Left lung (tissue), 10 donors: Measurements from ENCODE around the gene RNU6-8. TPM values are rescaled to one million over a fixed set of nuclear protein-coding genes. Genes with fewer than 3 reads are reported as not detected.

Experiments used
- ATAC-seq: fragments of 200-7000 bp; cut with Tn5 transposase; one replicate; pipeline ENCODE4 v1.9.1; 2020; ENCODE audit warnings: moderate library complexity
- DNase-seq, 4 donors: peaks; one replicate each; pipeline ENCODE4 v3.0.0-alpha.2; 2013 to 2020
- H3K27ac ChIP-seq, 2 donors: fragments of 200-600 bp; sonication (generic) in 1 of 2; one replicate each; pipeline versions ENCODE4 v1.5.0 to v1.8.0; 2020 to 2021
- H3K27me3 ChIP-seq, 2 donors: fragments of 200-600 bp; sonication (generic) in 1 of 2; one replicate each; pipeline versions ENCODE4 v1.5.0 to v1.8.0; 2020 to 2021
- H3K36me3 ChIP-seq, 2 donors: fragments of 200-600 bp; sonication (generic) in 1 of 2; one replicate each; pipeline versions ENCODE4 v1.5.0 to v1.8.0; 2020 to 2021
- H3K4me1 ChIP-seq, 2 donors: fragments of 200-600 bp; one replicate each; pipeline ENCODE4 v1.8.0; 2021
- H3K4me3 ChIP-seq, 2 donors: fragments of 200-600 bp; sonication (generic) in 1 of 2; one replicate each; pipeline versions ENCODE4 v1.5.0 to v1.8.0; 2020 to 2021; ENCODE audit warnings: mild to moderate bottlenecking in 1 of 2
- H3K9me3 ChIP-seq, 2 donors: fragments of 200-600 bp; sonication (generic) in 1 of 2; one replicate each; pipeline versions ENCODE4 v1.5.0 to v1.8.0; 2020 to 2021
- intact Hi-C, 2 donors: fragments of 100-400 bp; cut with DNase I; formaldehyde crosslinking; loops; one replicate each; pipeline versions ENCODE4 v1.11.2 to v1.14.2; 2022
- polyA plus RNA-seq, 6 donors: library from polyadenylated mRNA; unstranded; fragments of 120-200 nt; gene quantifications; one replicate each; pipeline ENCODE4 v1.2.1, GENCODE V29; 2013; ENCODE audit not compliant: insufficient read length in 6 of 6
- total RNA-seq, 2 donors: library from RNA; stranded (reverse); fragmentation: NEBNext Ultra II Directional; extraction: Animal tissue kit (Norgen Biotek cat#: 25700); gene quantifications; one replicate each; pipeline ENCODE4 v1.2.1, GENCODE V29; 2021
- TF ChIP-seq, protein P1 (sequence below), 2 donors: fragments of 200-600 bp; sonication (generic) in 1 of 2; IDR thresholded peaks; one replicate each; pipeline versions ENCODE4 v1.5.0 to v1.8.0; 2021; ENCODE audit warnings: antibody characterized with exemption in 2 of 2
- donor health status: DM: no; HTN: yes; CAD: no.
- donor health status: DM: no; HTN: no; CAD: no.

Gene RNU6-8
- total and polyA plus RNA-seq, 8 donors = not detected

DNA sequence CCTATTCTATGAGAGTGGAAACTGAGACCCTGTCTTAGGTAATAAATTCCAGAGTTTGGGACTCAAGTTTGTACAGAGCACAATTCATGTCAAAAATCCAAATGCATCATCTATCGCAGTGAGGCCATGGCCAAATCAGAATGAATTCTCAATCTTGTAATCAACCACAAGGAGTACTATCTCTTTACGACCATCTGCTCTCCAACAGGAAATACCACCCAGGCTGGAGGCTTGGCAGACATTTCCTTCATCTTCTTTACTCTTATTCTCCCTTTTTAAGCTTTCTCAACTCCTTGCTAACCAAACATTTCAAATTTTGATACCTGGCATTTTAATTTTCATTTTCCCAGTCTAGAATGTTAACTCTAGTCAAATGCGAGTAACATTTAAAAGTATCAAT is 33.9 kb downstream of the RNU6-8 start:
- no peak overlapping the region for H3K27ac ChIP-seq
- H3K4me1 ChIP-seq = no peaks in the 10 kb centered on the region
- no peak overlapping the region for H3K4me3 ChIP-seq
- no peaks in the 10 kb centered on the region for H3K27me3 ChIP-seq
- TF ChIP-seq, protein P1, sequence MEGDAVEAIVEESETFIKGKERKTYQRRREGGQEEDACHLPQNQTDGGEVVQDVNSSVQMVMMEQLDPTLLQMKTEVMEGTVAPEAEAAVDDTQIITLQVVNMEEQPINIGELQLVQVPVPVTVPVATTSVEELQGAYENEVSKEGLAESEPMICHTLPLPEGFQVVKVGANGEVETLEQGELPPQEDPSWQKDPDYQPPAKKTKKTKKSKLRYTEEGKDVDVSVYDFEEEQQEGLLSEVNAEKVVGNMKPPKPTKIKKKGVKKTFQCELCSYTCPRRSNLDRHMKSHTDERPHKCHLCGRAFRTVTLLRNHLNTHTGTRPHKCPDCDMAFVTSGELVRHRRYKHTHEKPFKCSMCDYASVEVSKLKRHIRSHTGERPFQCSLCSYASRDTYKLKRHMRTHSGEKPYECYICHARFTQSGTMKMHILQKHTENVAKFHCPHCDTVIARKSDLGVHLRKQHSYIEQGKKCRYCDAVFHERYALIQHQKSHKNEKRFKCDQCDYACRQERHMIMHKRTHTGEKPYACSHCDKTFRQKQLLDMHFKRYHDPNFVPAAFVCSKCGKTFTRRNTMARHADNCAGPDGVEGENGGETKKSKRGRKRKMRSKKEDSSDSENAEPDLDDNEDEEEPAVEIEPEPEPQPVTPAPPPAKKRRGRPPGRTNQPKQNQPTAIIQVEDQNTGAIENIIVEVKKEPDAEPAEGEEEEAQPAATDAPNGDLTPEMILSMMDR (IDR thresholded peaks at IDR 0.05) = no peak
- intact Hi-C loops = no loop called here
- H3K9me3 ChIP-seq = no peaks in the 10 kb centered on the region
- ATAC-seq (no peak), DNase-seq (no peak)
- no peaks in the 10 kb centered on the region for H3K36me3 ChIP-seq

DNA sequence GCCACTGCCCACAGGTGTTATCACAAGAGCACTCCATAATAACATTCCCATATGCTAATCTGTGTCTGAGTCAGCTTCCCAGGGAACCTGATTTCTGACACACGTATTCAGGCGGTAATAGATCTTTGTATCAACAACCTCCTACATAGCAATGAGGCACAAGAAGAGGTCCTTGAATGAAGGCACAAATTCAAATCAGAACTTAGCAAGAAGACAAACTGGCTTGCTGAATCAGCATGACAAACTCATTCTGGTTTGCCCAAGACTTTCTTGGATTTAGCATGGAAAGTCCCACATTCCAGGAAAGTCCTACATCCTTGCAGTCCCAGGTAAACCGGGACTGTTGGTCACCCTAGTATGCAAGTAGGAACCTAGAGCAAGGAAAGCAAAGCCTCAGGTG is 35.2 kb downstream of the RNU6-8 start:
- H3K27me3 ChIP-seq = no peaks in the 10 kb centered on the region
- no peaks in the 10 kb centered on the region for H3K4me1 ChIP-seq
- no peak overlapping the region for H3K4me3 ChIP-seq
- no peak for DNase-seq
- no peak overlapping the region for H3K27ac ChIP-seq
- H3K36me3 ChIP-seq = no peaks in the 10 kb centered on the region
- intact Hi-C loops = no loop called here
- TF ChIP-seq, protein P1 (IDR thresholded peaks at IDR 0.05) = no peak
- H3K9me3 ChIP-seq = no peaks in the 10 kb centered on the region
- peak; percentile 62 for ATAC-seq

DNA sequence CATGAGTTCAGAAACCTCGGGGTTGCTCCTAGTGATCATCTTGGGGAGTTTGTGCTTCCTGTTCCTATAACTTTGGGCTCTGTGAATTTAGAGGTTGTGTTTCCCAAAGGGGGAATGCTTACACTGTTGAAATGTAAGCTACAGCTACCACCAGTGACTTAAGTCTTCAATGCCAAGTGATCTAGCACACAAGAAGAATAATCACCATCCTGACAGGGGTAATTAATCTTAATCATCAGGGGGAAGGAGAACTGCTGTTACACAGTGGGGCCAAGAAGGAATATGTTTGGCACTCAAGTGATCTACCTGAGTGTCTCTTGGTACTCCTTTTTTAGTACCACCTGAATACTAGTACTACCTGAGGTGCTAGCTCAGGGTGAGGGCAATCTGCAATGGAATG is 36.1 kb downstream of the RNU6-8 start:
- DNase-seq (no peak), ATAC-seq (no peak)
- Histone ChIP-seq H3K36me3 (no peaks in the 10 kb centered on the region), H3K4me3 (no peak overlapping the region), H3K9me3 (no peaks in the 10 kb centered on the region), H3K27ac (no peak overlapping the region), H3K27me3 (no peaks in the 10 kb centered on the region), H3K4me1 (no peaks in the 10 kb centered on the region)
- TF ChIP-seq, protein P1 (IDR thresholded peaks at IDR 0.05) = no peak
- intact Hi-C loops = no loop called here

DNA sequence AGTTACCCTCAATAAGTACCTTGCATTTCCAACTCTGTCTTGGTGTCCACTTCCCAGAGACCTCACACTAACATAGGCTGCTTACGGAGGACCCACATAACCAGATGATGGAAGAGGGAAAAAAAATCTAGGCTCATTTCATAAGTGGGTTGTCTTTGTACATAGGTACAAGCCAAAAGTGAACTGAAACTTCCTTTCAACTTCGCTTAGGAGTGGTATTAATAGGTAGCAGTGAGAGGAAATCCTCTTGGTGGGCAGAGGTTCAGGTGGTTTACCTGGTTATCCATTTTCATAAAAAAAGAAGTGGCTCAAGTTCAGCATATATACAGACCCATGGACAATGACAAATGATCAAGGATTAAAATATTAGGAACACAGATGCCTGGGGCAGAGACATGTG is 37.0 kb downstream of the RNU6-8 start:
- DNase-seq (no peak), ATAC-seq (no peak)
- Histone ChIP-seq H3K27me3 (no peaks in the 10 kb centered on the region), H3K36me3 (no peaks in the 10 kb centered on the region), H3K4me1 (no peaks in the 10 kb centered on the region), H3K27ac (no peak overlapping the region), H3K4me3 (no peak overlapping the region), H3K9me3 (no peaks in the 10 kb centered on the region)
- TF ChIP-seq, protein P1 (IDR thresholded peaks at IDR 0.05) = no peak
- intact Hi-C loops = no loop called here

Other genes with a start within 250 kb of the RNU6-8 start
- 10 to 100 TPM; 82.4 to 88.5 TPM for gene ARHGAP5, start 126.0 kb downstream of the RNU6-8 start, total RNA-seq
- gene ARHGAP5, start 126.0 kb downstream of the RNU6-8 start, polyA plus RNA-seq = 100 to 1,000 TPM in 1 of 6 donors, 10 to 100 TPM in 5; 74.4 to 103 (median 94.5) TPM
- not detected for gene RNU6-7, start 1.2 kb downstream of the RNU6-8 start, total RNA-seq
- gene RNU6-7, start 1.2 kb downstream of the RNU6-8 start, polyA plus RNA-seq = not detected
- 1 to 10 TPM; 3.7 to 6.9 TPM for gene AKAP6, start 126.0 kb upstream of the RNU6-8 start, total RNA-seq
- gene AKAP6, start 126.0 kb upstream of the RNU6-8 start, polyA plus RNA-seq = 1 to 10 TPM; 4.1 to 7.2 (median 6.0) TPM